ENCODE measurements around the gene ABCC5.

ABCC5 gene

GRCh38 chr3:184016169-184016570 is 1.5 kb downstream of the ABCC5 start:
- DNase-seq, result no peak
- Histone ChIP-seq H3K9ac (ENCODE audit: low read length) (no peak overlapping the region), H3K4me1 (ENCODE audit: low read length) (0 out of 2 replicates have a peak, but pooled peaks cover 6% of the 10 kb centered on the region), H3K36me3 (replicated peaks; ENCODE audit: insufficient read depth, low read length) (no peaks in the 10 kb centered on the region), H3K79me2 (ENCODE audit: low read length) (0 out of 2 replicates have a peak, but pooled peaks cover 4% of the 10 kb centered on the region), H3K9me2 (replicated peaks; ENCODE audit: insufficient read depth, low read length) (no peaks in the 10 kb centered on the region), H2AFZ (ENCODE audit: low read length) (no peak overlapping the region), H3K27ac (ENCODE audit: low read length) (no peak overlapping the region), H4K20me1 (ENCODE audit: insufficient read depth, low read length) (no peaks in the 10 kb centered on the region), H3K4me2 (ENCODE audit: low read depth, low read length) (no peak overlapping the region), H3K4me3 (ENCODE audit: low read length) (no peak overlapping the region), H3K27me3 (replicated peaks; ENCODE audit: insufficient read depth, low read length) (no peaks in the 10 kb centered on the region; the same call in 1 of the 2 replicates), H3F3A (ENCODE audit: insufficient read depth, low read length) (no peaks in the 10 kb centered on the region), H3K9me3 (replicated peaks; ENCODE audit: insufficient read depth, low read length) (no peaks in the 10 kb centered on the region)
- TF ChIP-seq CTCF (IDR thresholded peaks at IDR 0.05; ENCODE audit: low read length), result no peak

- TF ChIP-seq EZH2 (optimal IDR thresholded peaks at IDR 0.05; ENCODE audit: low read depth, low read length) (no peak), CTCF (IDR thresholded peaks at IDR 0.05; ENCODE audit: low read length) (no peak), EZH2phosphoT487 (IDR thresholded peaks at IDR 0.05; ENCODE audit: low read length) (no peak)
- H4K20me1 ChIP-seq (ENCODE audit: insufficient read depth, low read length), result no peaks in the 10 kb centered on the region
- no peak overlapping the region for H3K9ac ChIP-seq (ENCODE audit: low read length)
- H3K4me2 ChIP-seq (ENCODE audit: low read depth, low read length), result no peak overlapping the region
- no peak overlapping the region for H3K27ac ChIP-seq (ENCODE audit: low read length)
- H3K4me3 ChIP-seq (ENCODE audit: low read length), result no peak overlapping the region
- DNase-seq, result no peak
- H3K36me3 ChIP-seq (replicated peaks; ENCODE audit: insufficient read depth, low read length), result no peaks in the 10 kb centered on the region
- no peak overlapping the region for H2AFZ ChIP-seq (ENCODE audit: low read length)
- no peaks in the 10 kb centered on the region for H3K9me2 ChIP-seq (replicated peaks; ENCODE audit: insufficient read depth, low read length)
- H3K79me2 ChIP-seq (ENCODE audit: low read length), result 0 out of 2 replicates have a peak, but pooled peaks cover 4% of the 10 kb centered on the region
- no peaks in the 10 kb centered on the region for H3F3A ChIP-seq (ENCODE audit: insufficient read depth, low read length)
- H3K9me3 ChIP-seq (replicated peaks; ENCODE audit: insufficient read depth, low read length), result no peaks in the 10 kb centered on the region
- 0 out of 2 replicates have a peak, but pooled peaks cover 6% of the 10 kb centered on the region for H3K4me1 ChIP-seq (ENCODE audit: low read length)
- no peaks in the 10 kb centered on the region; the same call in 1 of the 2 replicates for H3K27me3 ChIP-seq (replicated peaks; ENCODE audit: insufficient read depth, low read length)
These were observed 2.2 kb downstream of the ABCC5 start for GRCh38 chr3:184015381-184016019.

- Histone ChIP-seq H3K4me3 (ENCODE audit: low read length) (no peak overlapping the region), H3K9me2 (replicated peaks; ENCODE audit: insufficient read depth, low read length) (no peaks in the 10 kb centered on the region), H3K9me3 (replicated peaks; ENCODE audit: insufficient read depth, low read length) (no peaks in the 10 kb centered on the region), H4K20me1 (ENCODE audit: insufficient read depth, low read length) (no peaks in the 10 kb centered on the region), H3F3A (ENCODE audit: insufficient read depth, low read length) (no peaks in the 10 kb centered on the region), H2AFZ (ENCODE audit: low read length) (no peak overlapping the region), H3K79me2 (ENCODE audit: low read length) (0 out of 2 replicates have a peak, but pooled peaks cover 4% of the 10 kb centered on the region), H3K9ac (ENCODE audit: low read length) (no peak overlapping the region), H3K4me2 (ENCODE audit: low read depth, low read length) (no peak overlapping the region), H3K36me3 (replicated peaks; ENCODE audit: insufficient read depth, low read length) (no peaks in the 10 kb centered on the region; the same call in 1 of the 2 replicates), H3K27ac (ENCODE audit: low read length) (no peak overlapping the region), H3K4me1 (ENCODE audit: low read length) (0 out of 2 replicates have a peak, but pooled peaks cover 3% of the 10 kb centered on the region), H3K27me3 (replicated peaks; ENCODE audit: insufficient read depth, low read length) (no peaks in the 10 kb centered on the region)
- TF ChIP-seq EZH2 (optimal IDR thresholded peaks at IDR 0.05; ENCODE audit: low read depth, low read length), result no peak
- no peak for TF ChIP-seq CTCF (IDR thresholded peaks at IDR 0.05; ENCODE audit: low read length)
- no peak for TF ChIP-seq EZH2phosphoT487 (IDR thresholded peaks at IDR 0.05; ENCODE audit: low read length)
- DNase-seq, result no peak
These were observed 5.5 kb downstream of the ABCC5 start for GRCh38 chr3:184011937-184012889.

Measured in MM.1S (cell line).